ENCODE results near the gene SPRYD3. TPM values are rescaled to one million over a fixed set of nuclear protein-coding genes. Genes with fewer than 3 reads are reported as not detected.

The SPRYD3 gene
- total and polyA plus RNA-seq, 8 donors, result 25.7 to 47.2 (median 38.4) TPM

DNA sequence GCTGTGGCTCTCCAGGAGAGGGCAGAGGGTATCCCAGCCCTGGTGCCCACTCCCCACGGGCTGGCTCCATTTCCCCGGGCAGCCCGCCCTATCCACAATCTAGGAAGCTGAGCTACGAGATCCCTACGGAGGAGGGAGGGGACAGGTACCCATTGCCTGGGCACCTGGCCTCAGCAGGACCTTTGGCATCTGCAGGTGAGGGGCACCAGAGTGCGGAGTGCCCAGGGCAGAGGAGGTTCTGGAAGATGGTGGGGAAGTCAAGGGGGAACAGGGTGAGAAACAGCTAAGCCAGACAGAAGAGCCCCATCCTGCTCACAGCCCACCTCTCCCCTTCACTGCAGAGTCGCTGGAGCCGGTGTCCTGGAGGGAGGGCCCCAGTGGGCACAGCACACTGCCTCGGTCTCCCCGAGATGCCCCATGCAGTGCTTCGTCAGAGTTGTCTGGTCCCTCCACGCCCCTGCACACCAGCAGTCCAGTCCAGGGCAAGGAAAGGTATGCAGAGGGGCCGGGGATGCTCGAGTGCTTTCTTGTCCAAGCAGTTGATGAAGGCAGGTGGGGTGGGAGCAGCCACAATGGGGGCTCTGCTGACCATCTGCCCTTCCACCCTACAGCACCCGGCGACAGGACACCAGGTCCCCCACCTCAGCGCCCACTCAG lies 19.0 kb downstream of the SPRYD3 start:
- WGBS, 2 donors, result 81 to 82% methylated on average over 17 of the region's 17 CpGs
- Histone ChIP-seq H3K27ac (peak overlapping the region in 3 of 4 donors; percentile 42 to 68 (median 61)), H3K27me3 (no peaks in the 10 kb centered on the region), H3K4me1 (peaks cover 18 to 22% (median 22%) of the 10 kb centered on the region in 3 donors), H3K4me3 (no peak overlapping the region), H3K36me3 (peaks cover 0 to 14% (median 13%) of the 10 kb centered on the region in 3 donors), H3K9me3 (no peaks in the 10 kb centered on the region)
- DNase-seq (peak in 2 of 6 donors; percentile 29 to 51), ATAC-seq (no peak), FAIRE-seq (no peak)
- TF ChIP-seq CTCF (IDR thresholded peaks at IDR 0.05), result no peak
- intact Hi-C loops (cut with DNase I), result loop anchor here in 2 of 3 donors (5.0 to 10.0 kb wide), 2 partner anchors 37 to 135 kb away; partner anchors contain the start of gene IGFBP6 (in 1 of the 2)

DNA sequence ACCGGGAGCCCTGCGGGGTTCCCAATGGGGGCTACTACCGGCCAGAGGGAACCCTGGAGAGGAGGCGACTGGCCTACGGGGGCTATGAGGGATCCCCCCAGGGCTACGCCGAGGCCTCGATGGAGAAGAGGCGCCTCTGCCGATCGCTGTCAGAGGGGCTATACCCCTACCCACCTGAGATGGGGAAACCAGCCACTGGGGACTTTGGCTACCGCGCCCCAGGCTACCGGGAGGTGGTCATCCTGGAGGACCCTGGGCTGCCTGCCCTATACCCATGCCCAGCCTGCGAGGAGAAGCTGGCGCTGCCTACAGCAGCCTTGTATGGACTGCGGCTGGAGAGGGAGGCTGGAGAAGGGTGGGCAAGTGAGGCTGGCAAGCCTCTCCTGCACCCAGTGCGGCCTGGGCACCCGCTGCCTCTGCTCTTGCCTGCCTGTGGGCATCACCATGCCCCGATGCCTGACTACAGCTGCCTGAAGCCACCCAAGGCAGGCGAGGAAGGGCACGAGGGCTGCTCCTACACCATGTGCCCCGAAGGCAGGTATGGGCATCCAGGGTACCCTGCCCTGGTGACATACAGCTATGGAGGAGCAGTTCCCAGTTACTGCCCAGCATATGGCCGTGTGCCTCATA lies 19.6 kb downstream of the SPRYD3 start:
- no peak for TF ChIP-seq CTCF (IDR thresholded peaks at IDR 0.05)
- ATAC-seq, result no peak
- Histone ChIP-seq H3K4me3 (no peak overlapping the region), H3K9me3 (no peaks in the 10 kb centered on the region), H3K27ac (no peak overlapping the region), H3K4me1 (peaks cover 18 to 26% (median 22%) of the 10 kb centered on the region in 3 donors), H3K36me3 (peaks cover 0 to 14% (median 9%) of the 10 kb centered on the region in 3 donors), H3K27me3 (no peaks in the 10 kb centered on the region)
- DNase-seq, result peak in 4 of 6 donors; percentile 24 to 79 (median 52)
- FAIRE-seq, result no peak
- intact Hi-C loops (cut with DNase I), result loop anchor here in 2 of 3 donors (5.0 to 10.0 kb wide), 2 partner anchors 38 to 135 kb away; partner anchors contain the start of gene IGFBP6 (in 1 of the 2)
- 89 to 93% methylated on average over 21 to 24 of the region's 24 CpGs for WGBS, 2 donors

- Histone ChIP-seq H3K27ac (no peak overlapping the region), H3K36me3 (peaks cover 0 to 14% (median 4%) of the 10 kb centered on the region in 3 donors), H3K4me1 (peaks cover 18 to 26% (median 22%) of the 10 kb centered on the region in 3 donors), H3K9me3 (no peaks in the 10 kb centered on the region), H3K27me3 (no peaks in the 10 kb centered on the region), H3K4me3 (no peak overlapping the region)
- intact Hi-C loops (cut with DNase I), result no loop called here
- FAIRE-seq, result no peak
- WGBS, 2 donors, result 83 to 87% methylated on average over 33 to 35 of the region's 35 CpGs
- peak in 3 of 6 donors; percentile 20 to 83 (median 50) for DNase-seq
- ATAC-seq, result no peak
- no peak for TF ChIP-seq CTCF (IDR thresholded peaks at IDR 0.05)
Observed at GRCh38 chr12:53058674-53059433, 20.3 kb downstream of the SPRYD3 start.

GRCh38 chr12:53057816-53058500 lies 21.2 kb downstream of the SPRYD3 start:
- Histone ChIP-seq H3K27me3 (no peaks in the 10 kb centered on the region), H3K36me3 (peaks cover 0 to 6% (median 0%) of the 10 kb centered on the region in 3 donors), H3K27ac (no peak overlapping the region), H3K4me3 (no peak overlapping the region), H3K4me1 (peaks cover 26 to 35% (median 28%) of the 10 kb centered on the region in 3 donors), H3K9me3 (no peaks in the 10 kb centered on the region)
- DNase-seq (peak in 3 of 6 donors; percentile 26 to 75 (median 34)), ATAC-seq (no peak), FAIRE-seq (no peak)
- 86 to 87% methylated on average over 13 of the region's 13 CpGs for WGBS, 2 donors
- intact Hi-C loops (cut with DNase I), result no loop called here
- TF ChIP-seq CTCF (IDR thresholded peaks at IDR 0.05), result no peak

Data from pancreas (tissue), 10 donors.